ENCODE measurements around the gene DHX16. TPM values are rescaled to one million over a fixed set of nuclear protein-coding genes. Genes with fewer than 3 reads are reported as not detected.

Gene DHX16
- total RNA-seq, 1 donor from 2014 or later: 28.4 TPM

GRCh38 chr6:30657454-30657853, 15.4 kb downstream of the DHX16 start:
- Histone ChIP-seq H3K36me3 (peaks cover 100% of the 10 kb centered on the region), H3K27ac (no peak overlapping the region), H3K4me1 (no peaks in the 10 kb centered on the region), H3K4me3 (no peak overlapping the region), H3K9me3 (no peaks in the 10 kb centered on the region), H3K27me3 (ENCODE audit: low read depth) (no peaks in the 10 kb centered on the region)
- intact Hi-C loops (cut with DNase I): no loop called here
- ATAC-seq (no peak), DNase-seq (no peak)
- TF ChIP-seq CTCF (IDR thresholded peaks at IDR 0.05): no peak

GRCh38 chr6:30656513-30656912, 16.3 kb downstream of the DHX16 start:
- Histone ChIP-seq H3K4me1 (no peaks in the 10 kb centered on the region), H3K4me3 (no peak overlapping the region), H3K9me3 (no peaks in the 10 kb centered on the region), H3K27me3 (ENCODE audit: low read depth) (no peaks in the 10 kb centered on the region), H3K36me3 (peaks cover 100% of the 10 kb centered on the region), H3K27ac (no peak overlapping the region)
- no peak for TF ChIP-seq CTCF (IDR thresholded peaks at IDR 0.05)
- peak; percentile 59 for DNase-seq
- intact Hi-C loops (cut with DNase I): no loop called here
- peak; percentile 30 to 66 for ATAC-seq

GRCh38 chr6:30655743-30656094, 17.1 kb downstream of the DHX16 start:
- no peak overlapping the region for H3K4me3 ChIP-seq
- peaks cover 100% of the 10 kb centered on the region for H3K36me3 ChIP-seq
- H3K27ac ChIP-seq: no peak overlapping the region
- H3K4me1 ChIP-seq: no peaks in the 10 kb centered on the region
- intact Hi-C loops (cut with DNase I): no loop called here
- TF ChIP-seq CTCF (IDR thresholded peaks at IDR 0.05): no peak
- H3K9me3 ChIP-seq: no peaks in the 10 kb centered on the region
- no peaks in the 10 kb centered on the region for H3K27me3 ChIP-seq (ENCODE audit: low read depth)
- DNase-seq (no peak), ATAC-seq (no peak)

GRCh38 chr6:30654798-30655742, 17.7 kb downstream of the DHX16 start:
- Histone ChIP-seq H3K4me3 (no peak overlapping the region), H3K4me1 (no peaks in the 10 kb centered on the region), H3K9me3 (no peaks in the 10 kb centered on the region), H3K27me3 (ENCODE audit: low read depth) (no peaks in the 10 kb centered on the region), H3K27ac (no peak overlapping the region), H3K36me3 (peaks cover 94% of the 10 kb centered on the region)
- intact Hi-C loops (cut with DNase I): no loop called here
- DNase-seq: no peak
- TF ChIP-seq CTCF (IDR thresholded peaks at IDR 0.05): no peak
- no peak for ATAC-seq

GRCh38 chr6:30651143-30651542, 21.7 kb downstream of the DHX16 start:
- Histone ChIP-seq H3K36me3 (peaks cover 54% of the 10 kb centered on the region), H3K4me3 (no peak overlapping the region), H3K9me3 (no peaks in the 10 kb centered on the region), H3K27ac (no peak overlapping the region), H3K27me3 (ENCODE audit: low read depth) (no peaks in the 10 kb centered on the region), H3K4me1 (peaks cover 14% of the 10 kb centered on the region)
- no peak for TF ChIP-seq CTCF (IDR thresholded peaks at IDR 0.05)
- ATAC-seq (no peak), DNase-seq (no peak)
- intact Hi-C loops (cut with DNase I): no loop called here

All from lower lobe of right lung (tissue), 2 donors.